ENCODE data around the gene IAH1. TPM values are rescaled to one million over a fixed set of nuclear protein-coding genes. Genes with fewer than 3 reads are reported as not detected.

IAH1 gene
- total and polyA plus RNA-seq, 10 of the 15 experiments (the other 5 are each of a cell fraction or from before 2014, with no cell fraction given): 57.4 to 125 (median 75.8) TPM

DNA sequence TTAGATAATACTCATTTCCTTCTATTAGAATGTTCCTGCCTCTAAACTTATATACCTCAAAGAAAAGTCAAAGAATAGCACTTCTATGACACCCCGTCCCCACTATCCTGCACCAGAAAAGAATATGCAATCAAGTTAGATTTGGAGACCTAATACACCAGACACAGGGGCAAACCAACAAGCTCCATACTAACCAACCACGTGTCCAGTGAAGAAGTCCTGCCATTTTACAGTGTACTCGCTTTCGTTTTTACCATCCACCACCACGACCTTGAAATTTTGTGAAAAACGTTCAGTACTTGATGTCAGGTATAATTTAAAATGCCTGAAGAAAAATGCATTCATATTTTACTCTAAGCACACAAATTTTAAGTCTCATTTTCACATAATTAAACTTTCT, 62.2 kb downstream of the IAH1 start (continued):
- TF ChIP-seq, protein P1, sequence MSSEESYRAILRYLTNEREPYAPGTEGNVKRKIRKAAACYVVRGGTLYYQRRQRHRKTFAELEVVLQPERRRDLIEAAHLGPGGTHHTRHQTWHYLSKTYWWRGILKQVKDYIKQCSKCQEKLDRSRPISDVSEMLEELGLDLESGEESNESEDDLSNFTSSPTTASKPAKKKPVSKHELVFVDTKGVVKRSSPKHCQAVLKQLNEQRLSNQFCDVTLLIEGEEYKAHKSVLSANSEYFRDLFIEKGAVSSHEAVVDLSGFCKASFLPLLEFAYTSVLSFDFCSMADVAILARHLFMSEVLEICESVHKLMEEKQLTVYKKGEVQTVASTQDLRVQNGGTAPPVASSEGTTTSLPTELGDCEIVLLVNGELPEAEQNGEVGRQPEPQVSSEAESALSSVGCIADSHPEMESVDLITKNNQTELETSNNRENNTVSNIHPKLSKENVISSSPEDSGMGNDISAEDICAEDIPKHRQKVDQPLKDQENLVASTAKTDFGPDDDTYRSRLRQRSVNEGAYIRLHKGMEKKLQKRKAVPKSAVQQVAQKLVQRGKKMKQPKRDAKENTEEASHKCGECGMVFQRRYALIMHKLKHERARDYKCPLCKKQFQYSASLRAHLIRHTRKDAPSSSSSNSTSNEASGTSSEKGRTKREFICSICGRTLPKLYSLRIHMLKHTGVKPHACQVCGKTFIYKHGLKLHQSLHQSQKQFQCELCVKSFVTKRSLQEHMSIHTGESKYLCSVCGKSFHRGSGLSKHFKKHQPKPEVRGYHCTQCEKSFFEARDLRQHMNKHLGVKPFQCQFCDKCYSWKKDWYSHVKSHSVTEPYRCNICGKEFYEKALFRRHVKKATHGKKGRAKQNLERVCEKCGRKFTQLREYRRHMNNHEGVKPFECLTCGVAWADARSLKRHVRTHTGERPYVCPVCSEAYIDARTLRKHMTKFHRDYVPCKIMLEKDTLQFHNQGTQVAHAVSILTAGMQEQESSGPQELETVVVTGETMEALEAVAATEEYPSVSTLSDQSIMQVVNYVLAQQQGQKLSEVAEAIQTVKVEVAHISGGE (CRISPR knock-in tag; IDR thresholded peaks at IDR 0.05): no peak
- TF ChIP-seq, protein P2, sequence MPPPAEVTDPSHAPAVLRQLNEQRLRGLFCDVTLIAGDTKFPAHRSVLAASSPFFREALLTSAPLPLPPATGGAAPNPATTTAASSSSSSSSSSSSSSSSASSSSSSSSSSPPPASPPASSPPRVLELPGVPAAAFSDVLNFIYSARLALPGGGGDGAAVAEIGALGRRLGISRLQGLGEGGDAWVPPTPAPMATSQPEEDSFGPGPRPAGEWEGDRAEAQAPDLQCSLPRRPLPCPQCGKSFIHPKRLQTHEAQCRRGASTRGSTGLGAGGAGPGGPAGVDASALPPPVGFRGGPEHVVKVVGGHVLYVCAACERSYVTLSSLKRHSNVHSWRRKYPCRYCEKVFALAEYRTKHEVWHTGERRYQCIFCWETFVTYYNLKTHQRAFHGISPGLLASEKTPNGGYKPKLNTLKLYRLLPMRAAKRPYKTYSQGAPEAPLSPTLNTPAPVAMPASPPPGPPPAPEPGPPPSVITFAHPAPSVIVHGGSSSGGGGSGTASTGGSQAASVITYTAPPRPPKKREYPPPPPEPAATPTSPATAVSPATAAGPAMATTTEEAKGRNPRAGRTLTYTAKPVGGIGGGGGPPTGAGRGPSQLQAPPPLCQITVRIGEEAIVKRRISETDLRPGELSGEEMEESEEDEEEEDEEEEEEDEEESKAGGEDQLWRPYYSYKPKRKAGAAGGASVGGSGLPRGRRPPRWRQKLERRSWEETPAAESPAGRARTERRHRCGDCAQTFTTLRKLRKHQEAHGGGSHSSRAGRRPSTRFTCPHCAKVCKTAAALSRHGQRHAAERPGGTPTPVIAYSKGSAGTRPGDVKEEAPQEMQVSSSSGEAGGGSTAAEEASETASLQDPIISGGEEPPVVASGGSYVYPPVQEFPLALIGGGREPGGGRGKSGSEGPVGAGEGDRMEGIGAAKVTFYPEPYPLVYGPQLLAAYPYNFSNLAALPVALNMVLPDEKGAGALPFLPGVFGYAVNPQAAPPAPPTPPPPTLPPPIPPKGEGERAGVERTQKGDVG (CRISPR knock-in tag; IDR thresholded peaks at IDR 0.05): no peak
- no peak for TF ChIP-seq NRF1 (conservative IDR thresholded peaks at IDR 0.05; ENCODE audit: low read depth, low read length)
- TF ChIP-seq KAT2A (conservative IDR thresholded peaks at IDR 0.05; ENCODE audit: control insufficient read depth, low read depth, low read length): no peak
- no peak for TF ChIP-seq ZBED1 (IDR thresholded peaks at IDR 0.05; ENCODE audit: borderline replicate concordance)
- no peak for TF ChIP-seq BCL11A (IDR thresholded peaks at IDR 0.05; ENCODE audit: low read depth, low read length)
- TF ChIP-seq FOXM1 (IDR thresholded peaks at IDR 0.05; ENCODE audit: low read depth, low read length): no peak
- TF ChIP-seq SUPT20H (IDR thresholded peaks at IDR 0.05; ENCODE audit: borderline replicate concordance, control insufficient read depth, low read depth, low read length): no peak
- TF ChIP-seq, protein P3, sequence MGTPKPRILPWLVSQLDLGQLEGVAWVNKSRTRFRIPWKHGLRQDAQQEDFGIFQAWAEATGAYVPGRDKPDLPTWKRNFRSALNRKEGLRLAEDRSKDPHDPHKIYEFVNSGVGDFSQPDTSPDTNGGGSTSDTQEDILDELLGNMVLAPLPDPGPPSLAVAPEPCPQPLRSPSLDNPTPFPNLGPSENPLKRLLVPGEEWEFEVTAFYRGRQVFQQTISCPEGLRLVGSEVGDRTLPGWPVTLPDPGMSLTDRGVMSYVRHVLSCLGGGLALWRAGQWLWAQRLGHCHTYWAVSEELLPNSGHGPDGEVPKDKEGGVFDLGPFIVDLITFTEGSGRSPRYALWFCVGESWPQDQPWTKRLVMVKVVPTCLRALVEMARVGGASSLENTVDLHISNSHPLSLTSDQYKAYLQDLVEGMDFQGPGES (IDR thresholded peaks at IDR 0.05): no peak
- no peak for TF ChIP-seq SMAD1 (IDR thresholded peaks at IDR 0.05; ENCODE audit: low read depth, partially characterized antibody)

Measured in GM12878 (cell line).